ENCODE results near the gene MYD88. TPM values are rescaled to one million over a fixed set of nuclear protein-coding genes. Genes with fewer than 3 reads are reported as not detected.

MYD88 gene
- total RNA-seq, 1 donor from 2014 or later: 55.8 TPM

DNA sequence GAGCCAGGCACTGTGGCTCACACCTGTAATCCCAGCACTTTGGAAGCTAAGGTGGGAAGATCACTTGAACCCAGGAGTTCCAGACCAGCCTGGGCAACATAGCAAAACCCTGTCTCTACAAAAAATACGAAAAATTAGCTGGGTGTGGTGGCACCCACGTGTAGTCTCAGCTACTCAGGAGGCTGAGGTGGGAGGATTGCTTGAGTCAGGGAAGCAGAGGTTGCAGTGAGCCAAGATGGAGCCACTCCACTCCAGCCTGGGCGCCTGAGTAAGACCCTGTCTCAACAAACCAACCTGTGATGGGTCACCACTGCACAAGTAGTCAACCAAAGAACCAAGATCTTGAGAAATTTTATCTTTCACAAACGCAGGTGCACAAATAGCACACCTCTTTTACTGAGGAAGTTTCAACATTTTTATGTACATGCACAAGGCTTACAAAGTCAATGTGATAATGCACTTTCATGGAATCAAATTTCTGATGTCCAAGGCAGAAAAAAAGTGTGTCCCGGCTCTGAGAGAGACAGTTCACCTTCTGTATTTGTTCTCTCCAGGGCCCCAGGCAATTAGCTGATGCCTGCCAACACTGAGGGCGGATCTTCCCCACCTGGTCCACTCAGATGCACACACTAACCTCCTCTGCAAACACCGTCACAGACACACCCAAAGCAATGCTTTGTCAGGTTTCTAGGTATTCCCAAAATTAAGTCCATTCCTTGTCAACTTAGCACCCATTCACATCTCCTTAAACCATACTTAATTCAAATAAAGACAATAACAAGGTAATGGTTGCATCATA, 13.9 kb upstream of the MYD88 start:
- no peak for FAIRE-seq
- no peaks in the 10 kb centered on the region for H3K27me3 ChIP-seq (ENCODE audit: insufficient read depth, low read length)
- Mint-ChIP-seq H3K27ac (ENCODE audit: unreplicated experiment) (no peak overlapping the region), H3K9me3 (ENCODE audit: unreplicated experiment) (no peaks in the 10 kb centered on the region), H3K36me3 (ENCODE audit: low read depth, unreplicated experiment) (peaks cover 31% of the 10 kb centered on the region), H3K4me1 (ENCODE audit: low read depth, unreplicated experiment) (peaks cover 2% of the 10 kb centered on the region), H3K4me3 (ENCODE audit: unreplicated experiment) (no peak overlapping the region), H3K27me3 (ENCODE audit: low read depth, unreplicated experiment) (no peaks in the 10 kb centered on the region)
- H4K20me1 ChIP-seq (ENCODE audit: insufficient read depth, low read length): peaks cover 30% of the 10 kb centered on the region
- H3K9me3 ChIP-seq (ENCODE audit: insufficient read depth, low read depth, low read length): no peaks in the 10 kb centered on the region
- no peak overlapping the region for H2AFZ ChIP-seq (ENCODE audit: low read depth, low read length)
- no peak for DNase-seq (ENCODE audit: low read depth)
- H3K4me1 ChIP-seq (ENCODE audit: insufficient read depth, low read length): no peaks in the 10 kb centered on the region
- no peak overlapping the region for H3K4me3 ChIP-seq (ENCODE audit: insufficient read depth, low read depth, low read length)
- H3K79me2 ChIP-seq (ENCODE audit: insufficient read depth, low read length): no peaks in the 10 kb centered on the region
- H3K9ac ChIP-seq (ENCODE audit: low read length): no peak overlapping the region
- no peak for TF ChIP-seq EZH2 (IDR thresholded peaks at IDR 0.05; ENCODE audit: insufficient read depth, low read length)
- TF ChIP-seq, protein P1, sequence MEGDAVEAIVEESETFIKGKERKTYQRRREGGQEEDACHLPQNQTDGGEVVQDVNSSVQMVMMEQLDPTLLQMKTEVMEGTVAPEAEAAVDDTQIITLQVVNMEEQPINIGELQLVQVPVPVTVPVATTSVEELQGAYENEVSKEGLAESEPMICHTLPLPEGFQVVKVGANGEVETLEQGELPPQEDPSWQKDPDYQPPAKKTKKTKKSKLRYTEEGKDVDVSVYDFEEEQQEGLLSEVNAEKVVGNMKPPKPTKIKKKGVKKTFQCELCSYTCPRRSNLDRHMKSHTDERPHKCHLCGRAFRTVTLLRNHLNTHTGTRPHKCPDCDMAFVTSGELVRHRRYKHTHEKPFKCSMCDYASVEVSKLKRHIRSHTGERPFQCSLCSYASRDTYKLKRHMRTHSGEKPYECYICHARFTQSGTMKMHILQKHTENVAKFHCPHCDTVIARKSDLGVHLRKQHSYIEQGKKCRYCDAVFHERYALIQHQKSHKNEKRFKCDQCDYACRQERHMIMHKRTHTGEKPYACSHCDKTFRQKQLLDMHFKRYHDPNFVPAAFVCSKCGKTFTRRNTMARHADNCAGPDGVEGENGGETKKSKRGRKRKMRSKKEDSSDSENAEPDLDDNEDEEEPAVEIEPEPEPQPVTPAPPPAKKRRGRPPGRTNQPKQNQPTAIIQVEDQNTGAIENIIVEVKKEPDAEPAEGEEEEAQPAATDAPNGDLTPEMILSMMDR (IDR thresholded peaks at IDR 0.05; ENCODE audit: insufficient read depth, low read depth, low read length): no peak
- no peak overlapping the region for H3K27ac ChIP-seq (ENCODE audit: low read depth, low read length)
- H3K4me2 ChIP-seq (ENCODE audit: low read length): no peak overlapping the region
- H3K36me3 ChIP-seq (ENCODE audit: insufficient read depth, low read length): peaks cover 33% of the 10 kb centered on the region

DNA sequence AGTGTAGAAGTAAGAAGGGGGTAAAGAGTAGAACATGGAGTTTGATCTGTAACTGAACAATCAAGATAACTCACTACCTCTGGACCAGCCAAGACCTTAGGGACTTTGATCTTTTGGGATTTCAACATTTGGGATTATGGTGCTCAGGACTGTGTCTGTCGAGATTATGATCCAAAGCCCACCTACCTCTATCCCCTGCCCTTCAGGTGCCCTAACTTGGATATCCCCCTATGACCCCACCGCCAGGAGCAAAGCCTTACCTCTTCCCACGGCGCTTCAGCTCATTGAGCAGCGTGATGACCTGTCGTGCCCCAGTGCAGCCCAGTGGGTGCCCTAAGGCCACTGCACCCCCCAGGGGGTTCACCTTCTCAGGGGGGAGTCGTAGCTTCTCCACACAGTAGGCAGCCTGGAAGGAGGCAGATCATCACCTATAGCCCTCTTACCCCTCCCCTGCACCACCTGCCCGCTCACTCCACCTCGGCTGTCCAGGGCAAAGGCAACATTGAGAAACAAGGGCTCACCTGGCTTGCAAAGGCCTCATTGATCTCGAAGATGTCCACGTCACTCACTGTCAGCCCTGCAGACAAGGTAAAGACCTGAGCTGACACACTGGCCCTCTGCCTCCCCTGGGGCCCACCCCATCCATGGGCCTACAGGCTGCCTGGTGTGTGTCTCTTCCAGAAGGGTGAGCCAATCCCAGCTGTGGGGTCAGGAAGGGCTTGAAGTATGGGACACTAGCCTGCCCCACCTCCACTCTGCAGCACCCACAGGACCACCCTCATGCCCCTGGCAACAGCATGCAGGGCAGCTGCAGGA, 12.9 kb upstream of the MYD88 start:
- Histone ChIP-seq H3K36me3 (ENCODE audit: insufficient read depth, low read length) (peaks cover 38% of the 10 kb centered on the region), H3K4me1 (ENCODE audit: insufficient read depth, low read length) (no peaks in the 10 kb centered on the region), H2AFZ (ENCODE audit: low read depth, low read length) (no peak overlapping the region), H3K27ac (ENCODE audit: low read depth, low read length) (no peak overlapping the region), H3K79me2 (ENCODE audit: insufficient read depth, low read length) (no peaks in the 10 kb centered on the region), H3K4me3 (ENCODE audit: insufficient read depth, low read depth, low read length) (no peak overlapping the region), H3K4me2 (ENCODE audit: low read length) (no peak overlapping the region), H4K20me1 (ENCODE audit: insufficient read depth, low read length) (peaks cover 36% of the 10 kb centered on the region), H3K9ac (ENCODE audit: low read length) (no peak overlapping the region), H3K27me3 (ENCODE audit: insufficient read depth, low read length) (no peaks in the 10 kb centered on the region), H3K9me3 (ENCODE audit: insufficient read depth, low read depth, low read length) (no peaks in the 10 kb centered on the region)
- no peak overlapping the region for H3K4me3 Mint-ChIP-seq (ENCODE audit: unreplicated experiment)
- no peaks in the 10 kb centered on the region for H3K27me3 Mint-ChIP-seq (ENCODE audit: low read depth, unreplicated experiment)
- peaks cover 2% of the 10 kb centered on the region for H3K4me1 Mint-ChIP-seq (ENCODE audit: low read depth, unreplicated experiment)
- TF ChIP-seq EZH2 (IDR thresholded peaks at IDR 0.05; ENCODE audit: insufficient read depth, low read length): no peak
- TF ChIP-seq, protein P1 (IDR thresholded peaks at IDR 0.05; ENCODE audit: insufficient read depth, low read depth, low read length): no peak
- DNase-seq (ENCODE audit: low read depth): no peak
- no peaks in the 10 kb centered on the region for H3K9me3 Mint-ChIP-seq (ENCODE audit: unreplicated experiment)
- peaks cover 33% of the 10 kb centered on the region for H3K36me3 Mint-ChIP-seq (ENCODE audit: low read depth, unreplicated experiment)
- no peak overlapping the region for H3K27ac Mint-ChIP-seq (ENCODE audit: unreplicated experiment)
- no peak for FAIRE-seq

Data from astrocyte (in vitro differentiated cells and primary cell).